K562 (cell line): Measurements from ENCODE around the gene EXOC3L1. TPM values are rescaled to one million over a fixed set of nuclear protein-coding genes. Genes with fewer than 3 reads are reported as not detected.
A peak's percentile ranks its signal among the peaks of the same experiment; 100 is the strongest.

ENCODE experiments used
- BCOR ChIP-seq: fragments of 450-650 bp; IDR thresholded peaks from 2 replicates; pipeline ENCODE4 v1.6.1; 2016
- BRD9 ChIP-seq: fragments of 450-650 bp; IDR thresholded peaks from 2 replicates; pipeline ENCODE4 v1.6.1; 2018; ENCODE audit warnings: low read depth; ENCODE audit not compliant: partially characterized antibody
- CHD2 ChIP-seq: IDR thresholded peaks from 2 replicates; pipeline ENCODE4 v1.6.1; 2011; ENCODE audit warnings: low read depth, low read length
- CSDE1 ChIP-seq, 2 experiments: fragments of 450-650 bp; IDR thresholded peaks; 2 replicates each; pipeline ENCODE4 v1.6.1; 2016; ENCODE audit warnings: mild to moderate bottlenecking in 1 of 2
- EP400 ChIP-seq: fragments of 450-650 bp; IDR thresholded peaks from 2 replicates; pipeline ENCODE4 v1.6.1; 2017; ENCODE audit warnings: antibody characterized with exemption, mild to moderate bottlenecking, moderate library complexity
- HSF4 ChIP-seq: fragments of 250-450 bp; sonication (Bioruptor Pico); IDR thresholded peaks from 2 replicates; pipeline ENCODE4 v2.1.2; 2022; ENCODE audit warnings: mild to moderate bottlenecking, moderate library complexity, borderline replicate concordance
- KAT2B ChIP-seq: IDR thresholded peaks from one replicate; pipeline ENCODE4 v1.6.1; 2012; ENCODE audit warnings: low read depth, mild to moderate bottlenecking, control low read depth, inconsistent platforms, low read length, moderate library complexity
- MYBL2 ChIP-seq, 2 experiments: fragments of 450-650 bp in 1 of 2; sonication (generic) in 1 of 2; formaldehyde crosslinking in 1 of 2; IDR thresholded peaks; 2 replicates each; pipeline versions ENCODE4 v1.6.1 to v1.8.1; 2017 to 2022; ENCODE audit warnings: borderline replicate concordance in 1 of 2, inconsistent platforms in 1 of 2, low read depth in 1 of 2, mild to moderate bottlenecking in 1 of 2, missing genetic modification reagents in 1 of 2, moderate library complexity in 1 of 2
- NCOR1 ChIP-seq: fragments of 450-650 bp; IDR thresholded peaks from 2 replicates; pipeline ENCODE4 v1.6.1; 2016; ENCODE audit warnings: mild to moderate bottlenecking, moderate library complexity
- NEUROD1 ChIP-seq: fragments of 150-350 bp; IDR thresholded peaks from 2 replicates; pipeline ENCODE4 v1.6.1; 2014; ENCODE audit warnings: borderline replicate concordance, low read length, low read depth; ENCODE audit not compliant: partially characterized antibody
- NFIC ChIP-seq: fragments of 450-650 bp; IDR thresholded peaks from 2 replicates; pipeline ENCODE4 v1.6.1; 2017; ENCODE audit warnings: mild to moderate bottlenecking, inconsistent platforms
- NFXL1 ChIP-seq: fragments of 450-650 bp; formaldehyde crosslinking; IDR thresholded peaks from 2 replicates; pipeline ENCODE4 v1.4.0; 2021; ENCODE audit warnings: mild to moderate bottlenecking
- PURB ChIP-seq: sonication (generic); formaldehyde crosslinking; IDR thresholded peaks from 2 replicates; pipeline ENCODE4 v1.9.0; 2021; ENCODE audit warnings: low read depth, mild to moderate bottlenecking, missing genetic modification reagents
- RAD51 ChIP-seq: fragments of 450-650 bp; IDR thresholded peaks from 2 replicates; pipeline ENCODE4 v1.7.1; 2016; ENCODE audit warnings: low read depth, mild to moderate bottlenecking, borderline replicate concordance
- RFX5 ChIP-seq: IDR thresholded peaks from 2 replicates; pipeline ENCODE4 v1.6.1; 2011; ENCODE audit warnings: low read depth, mild to moderate bottlenecking, improper control_type of control experiment, low read length
- RUNX1 ChIP-seq: sonication (generic); IDR thresholded peaks from 2 replicates; pipeline ENCODE4 v1.6.1; 2016; ENCODE audit warnings: antibody characterized with exemption, low read depth
- TGIF2 ChIP-seq: sonication (generic); formaldehyde crosslinking; IDR thresholded peaks from 2 replicates; pipeline ENCODE4 v1.8.1; 2022; ENCODE audit warnings: mild to moderate bottlenecking, missing genetic modification reagents, moderate library complexity
- YBX1 ChIP-seq: fragments of 450-650 bp; IDR thresholded peaks from 2 replicates; pipeline ENCODE4 v1.7.1; 2016; ENCODE audit warnings: mild to moderate bottlenecking
- ZKSCAN8 ChIP-seq: fragments of 200-800 bp; sonication (Bioruptor generic); IDR thresholded peaks from 2 replicates; pipeline ENCODE4 v1.6.1; 2016; ENCODE audit warnings: missing genetic modification characterization, missing compliant biosample characterization
- ZNF217 ChIP-seq: sonication (generic); formaldehyde crosslinking; IDR thresholded peaks from 2 replicates; pipeline ENCODE4 v1.8.0; 2022; ENCODE audit warnings: mild to moderate bottlenecking, missing genetic modification reagents
- ZNF347 ChIP-seq: fragments of 450-650 bp; formaldehyde crosslinking; IDR thresholded peaks from 2 replicates; pipeline ENCODE4 v1.4.0; 2020; ENCODE audit warnings: low read depth, mild to moderate bottlenecking, moderate library complexity
- ZNF354B ChIP-seq: fragments of 250-450 bp; sonication (Bioruptor Pico); IDR thresholded peaks from 2 replicates; pipeline ENCODE4 v1.4.0; 2020
- ZNF583 ChIP-seq: fragments of 250-450 bp; sonication (Bioruptor Pico); IDR thresholded peaks from 2 replicates; pipeline ENCODE4 v1.4.0; 2020
- polyA plus RNA-seq, 8 experiments: library from polyadenylated mRNA; depleted of rRNA in 4 of 8; stranded (reverse) in 5 of 8; unstranded in 3 of 8; fragments of >200 nt; fragmentation: Nextera tagmentation in 2 of 8; fragmentation: Illumina TruSeq in 1 of 8; extraction: Ambion mirVana in 2 of 8; extraction: Trizol in 1 of 8; gene quantifications; 2 replicates each; pipeline versions ENCODE4 v1.2.1 to v1.2.3, GENCODE V29; 2011 to 2014; ENCODE audit warnings: inconsistent platforms in 1 of 8, missing spikeins in 1 of 8
- total RNA-seq, 7 experiments: library from RNA; depleted of rRNA in 6 of 7; stranded (reverse); fragments of >200 nt in 6 of 7; fragmentation: Illumina TruSeq in 2 of 7; extraction: Trizol in 2 of 7; gene quantifications; 2 replicates each; pipeline versions ENCODE4 v1.2.1 to v1.2.3, GENCODE V29; 2011 to 2021; ENCODE audit warnings: low replicate concordance in 1 of 7
- TF ChIP-seq, protein P1 (sequence below): sonication (generic); formaldehyde crosslinking; IDR thresholded peaks from 2 replicates; pipeline ENCODE4 v1.9.0; 2022; ENCODE audit warnings: mild to moderate bottlenecking, missing genetic modification reagents
- TF ChIP-seq, protein P2 (sequence below): sonication (generic); IDR thresholded peaks from 2 replicates; pipeline ENCODE4 v1.6.1; 2016
- TF ChIP-seq, protein P3 (sequence below): fragments of 450-650 bp; IDR thresholded peaks from 2 replicates; pipeline ENCODE4 v1.6.1; 2018; ENCODE audit not compliant: partially characterized antibody

Gene EXOC3L1
- total and polyA plus RNA-seq, 9 of the 15 experiments (the other 6 are each of a cell fraction or from before 2014, with no cell fraction given), result 0.08 TPM; not detected in 8

- TF ChIP-seq, protein P1, sequence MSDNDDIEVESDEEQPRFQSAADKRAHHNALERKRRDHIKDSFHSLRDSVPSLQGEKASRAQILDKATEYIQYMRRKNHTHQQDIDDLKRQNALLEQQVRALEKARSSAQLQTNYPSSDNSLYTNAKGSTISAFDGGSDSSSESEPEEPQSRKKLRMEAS (CRISPR knock-in tag), result peak; percentile 62; the same call in 1 of the 2 replicates
- TF ChIP-seq NCOR1 (no peak), KAT2B (no peak), TGIF2 (CRISPR knock-in tag) (no peak), RFX5 (no peak), MYBL2 (IDR thresholded peaks at IDR 0.05; ENCODE audit: low read depth) (no peak), MYBL2 (CRISPR knock-in tag; IDR thresholded peaks at IDR 0.05; ENCODE audit: borderline replicate concordance) (no peak), NFIC (peak; percentile 39; the same call in 1 of the 2 replicates), CHD2 (no peak), RUNX1 (no peak), ZNF347 (no peak), BCOR (no peak), ZKSCAN8 (CRISPR knock-in tag) (no peak), RAD51 (no peak), NFXL1 (CRISPR knock-in tag) (no peak), CSDE1 (IDR thresholded peaks at IDR 0.05) (no peak), ZNF354B (no peak), ZNF583 (no peak), NEUROD1 (no peak), PURB (CRISPR knock-in tag) (no peak), BRD9 (no peak), YBX1 (no peak), ZNF217 (CRISPR knock-in tag) (no peak), EP400 (no peak), HSF4 (no peak)
- TF ChIP-seq, protein P2, sequence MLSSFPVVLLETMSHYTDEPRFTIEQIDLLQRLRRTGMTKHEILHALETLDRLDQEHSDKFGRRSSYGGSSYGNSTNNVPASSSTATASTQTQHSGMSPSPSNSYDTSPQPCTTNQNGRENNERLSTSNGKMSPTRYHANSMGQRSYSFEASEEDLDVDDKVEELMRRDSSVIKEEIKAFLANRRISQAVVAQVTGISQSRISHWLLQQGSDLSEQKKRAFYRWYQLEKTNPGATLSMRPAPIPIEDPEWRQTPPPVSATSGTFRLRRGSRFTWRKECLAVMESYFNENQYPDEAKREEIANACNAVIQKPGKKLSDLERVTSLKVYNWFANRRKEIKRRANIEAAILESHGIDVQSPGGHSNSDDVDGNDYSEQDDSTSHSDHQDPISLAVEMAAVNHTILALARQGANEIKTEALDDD, result no peak
- TF ChIP-seq, protein P3, sequence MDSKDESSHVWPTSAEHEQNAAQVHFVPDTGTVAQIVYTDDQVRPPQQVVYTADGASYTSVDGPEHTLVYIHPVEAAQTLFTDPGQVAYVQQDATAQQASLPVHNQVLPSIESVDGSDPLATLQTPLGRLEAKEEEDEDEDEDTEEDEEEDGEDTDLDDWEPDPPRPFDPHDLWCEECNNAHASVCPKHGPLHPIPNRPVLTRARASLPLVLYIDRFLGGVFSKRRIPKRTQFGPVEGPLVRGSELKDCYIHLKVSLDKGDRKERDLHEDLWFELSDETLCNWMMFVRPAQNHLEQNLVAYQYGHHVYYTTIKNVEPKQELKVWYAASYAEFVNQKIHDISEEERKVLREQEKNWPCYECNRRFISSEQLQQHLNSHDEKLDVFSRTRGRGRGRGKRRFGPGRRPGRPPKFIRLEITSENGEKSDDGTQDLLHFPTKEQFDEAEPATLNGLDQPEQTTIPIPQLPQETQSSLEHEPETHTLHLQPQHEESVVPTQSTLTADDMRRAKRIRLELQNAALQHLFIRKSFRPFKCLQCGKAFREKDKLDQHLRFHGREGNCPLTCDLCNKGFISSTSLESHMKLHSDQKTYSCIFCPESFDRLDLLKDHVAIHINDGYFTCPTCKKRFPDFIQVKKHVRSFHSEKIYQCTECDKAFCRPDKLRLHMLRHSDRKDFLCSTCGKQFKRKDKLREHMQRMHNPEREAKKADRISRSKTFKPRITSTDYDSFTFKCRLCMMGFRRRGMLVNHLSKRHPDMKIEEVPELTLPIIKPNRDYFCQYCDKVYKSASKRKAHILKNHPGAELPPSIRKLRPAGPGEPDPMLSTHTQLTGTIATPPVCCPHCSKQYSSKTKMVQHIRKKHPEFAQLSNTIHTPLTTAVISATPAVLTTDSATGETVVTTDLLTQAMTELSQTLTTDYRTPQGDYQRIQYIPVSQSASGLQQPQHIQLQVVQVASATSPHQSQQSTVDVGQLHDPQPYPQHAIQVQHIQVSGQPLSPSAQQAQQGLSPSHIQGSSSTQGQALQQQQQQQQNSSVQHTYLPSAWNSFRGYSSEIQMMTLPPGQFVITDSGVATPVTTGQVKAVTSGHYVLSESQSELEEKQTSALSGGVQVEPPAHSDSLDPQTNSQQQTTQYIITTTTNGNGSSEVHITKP, result no peak
These were observed 11.9 kb downstream of the EXOC3L1 start (continued) for GRCh38 chr16:67177743-67178699.
